Tibial artery (tissue), 4 donors: Measurements from ENCODE around the gene KCNN3.

Source experiments
- DNase-seq, 2 donors: peaks; one replicate each; pipeline ENCODE4 v3.0.0-alpha.2; 2019
- H3K27ac ChIP-seq, 2 donors: fragments of 200-600 bp; sonication (generic) in 1 of 2; 1 replicate in 1 of 2; 2 replicates in 1 of 2; pipeline ENCODE4 v1.5.1; 2018 to 2019; ENCODE audit warnings: mild to moderate bottlenecking in 1 of 2
- H3K27me3 ChIP-seq, 2 donors: fragments of 200-600 bp; sonication (generic) in 1 of 2; one replicate each; pipeline versions ENCODE4 v1.5.1 to v1.6.0; 2016 to 2019
- H3K36me3 ChIP-seq, 3 donors: fragments of 200-600 bp; sonication (generic) in 2 of 3; one replicate each; pipeline ENCODE4 v1.5.1; 2016 to 2019; ENCODE audit warnings: mild to moderate bottlenecking in 2 of 3
- H3K4me1 ChIP-seq, 4 donors: fragments of 200-600 bp; sonication (generic) in 2 of 4; 1 replicate in 3 of 4; 2 replicates in 1 of 4; pipeline ENCODE4 v1.5.1; 2016 to 2019
- H3K4me3 ChIP-seq, 2 donors: fragments of 200-600 bp; sonication (generic) in 1 of 2; 1 replicate in 1 of 2; 2 replicates in 1 of 2; pipeline ENCODE4 v1.5.1; 2018 to 2019; ENCODE audit warnings: mild to moderate bottlenecking in 2 of 2
- H3K9me3 ChIP-seq, 3 donors: fragments of 200-600 bp; sonication (generic) in 1 of 3; one replicate each; pipeline ENCODE4 v1.5.1; 2016 to 2019
- CTCF ChIP-seq, 2 experiments: fragments of 200-600 bp in 1 of 2; fragments of 450-650 bp in 1 of 2; IDR thresholded peaks; one replicate each; pipeline ENCODE4 v1.5.1; 2017 to 2019; ENCODE audit warnings: antibody characterized with exemption in 2 of 2, mild to moderate bottlenecking in 1 of 2, moderate library complexity in 1 of 2
- intact Hi-C: fragments of 100-400 bp; cut with DNase I; formaldehyde crosslinking; loops from one replicate; pipeline ENCODE4 v1.15.0; 2023; ENCODE audit warnings: low total_unique reads

KCNN3 gene

GRCh38 chr1:154769193-154769895 lies 100.7 kb downstream of the KCNN3 start:
- Histone ChIP-seq H3K4me3 (no peak overlapping the region), H3K27ac (no peak overlapping the region), H3K27me3 (peaks cover 0 to 21% of the 10 kb centered on the region in 2 donors), H3K36me3 (no peaks in the 10 kb centered on the region), H3K4me1 (peaks cover 0 to 14% (median 6%) of the 10 kb centered on the region in 4 donors), H3K9me3 (no peaks in the 10 kb centered on the region)
- no peak for DNase-seq
- intact Hi-C loops = no loop called here
- TF ChIP-seq CTCF (IDR thresholded peaks at IDR 0.05) = no peak

- H3K27me3 ChIP-seq = peaks cover 0 to 24% of the 10 kb centered on the region in 2 donors
- no peak overlapping the region for H3K4me3 ChIP-seq
- H3K27ac ChIP-seq = no peak overlapping the region
- peaks cover 0 to 14% (median 6%) of the 10 kb centered on the region in 4 donors for H3K4me1 ChIP-seq
- TF ChIP-seq CTCF (IDR thresholded peaks at IDR 0.05) = no peak
- intact Hi-C loops = no loop called here
- no peak for DNase-seq
- H3K9me3 ChIP-seq = no peaks in the 10 kb centered on the region
- no peaks in the 10 kb centered on the region for H3K36me3 ChIP-seq
Observed at GRCh38 chr1:154768456-154769125, 101.5 kb downstream of the KCNN3 start.

- Histone ChIP-seq H3K4me3 (no peak overlapping the region), H3K27ac (no peak overlapping the region), H3K36me3 (no peaks in the 10 kb centered on the region), H3K27me3 (peaks cover 0 to 25% of the 10 kb centered on the region in 2 donors), H3K4me1 (peaks cover 0 to 14% (median 6%) of the 10 kb centered on the region in 4 donors), H3K9me3 (no peaks in the 10 kb centered on the region)
- no peak for TF ChIP-seq CTCF (IDR thresholded peaks at IDR 0.05)
- DNase-seq = no peak
- intact Hi-C loops = no loop called here
Observed at GRCh38 chr1:154767315-154768240, 102.5 kb downstream of the KCNN3 start.

- Histone ChIP-seq H3K27me3 (peaks cover 3 to 28% of the 10 kb centered on the region in 2 donors), H3K27ac (no peak overlapping the region), H3K36me3 (no peaks in the 10 kb centered on the region), H3K9me3 (no peaks in the 10 kb centered on the region), H3K4me3 (no peak overlapping the region), H3K4me1 (peaks cover 0 to 14% (median 6%) of the 10 kb centered on the region in 4 donors)
- TF ChIP-seq CTCF (IDR thresholded peaks at IDR 0.05) = no peak
- peak in 1 of 2 donors; percentile 31 for DNase-seq
- intact Hi-C loops = no loop called here
Observed at GRCh38 chr1:154765970-154766369, 104.1 kb downstream of the KCNN3 start.

- no peak for TF ChIP-seq CTCF (IDR thresholded peaks at IDR 0.05)
- H3K27me3 ChIP-seq = peaks cover 3 to 38% of the 10 kb centered on the region in 2 donors
- intact Hi-C loops = no loop called here
- H3K4me3 ChIP-seq = no peak overlapping the region
- no peaks in the 10 kb centered on the region for H3K9me3 ChIP-seq
- DNase-seq = no peak
- no peaks in the 10 kb centered on the region for H3K36me3 ChIP-seq
- H3K4me1 ChIP-seq = peaks cover 0 to 21% (median 13%) of the 10 kb centered on the region in 4 donors
- no peak overlapping the region for H3K27ac ChIP-seq
Observed at GRCh38 chr1:154764773-154765172, 105.3 kb downstream of the KCNN3 start.
